ENCODE results near the gene SORBS1.

DNA sequence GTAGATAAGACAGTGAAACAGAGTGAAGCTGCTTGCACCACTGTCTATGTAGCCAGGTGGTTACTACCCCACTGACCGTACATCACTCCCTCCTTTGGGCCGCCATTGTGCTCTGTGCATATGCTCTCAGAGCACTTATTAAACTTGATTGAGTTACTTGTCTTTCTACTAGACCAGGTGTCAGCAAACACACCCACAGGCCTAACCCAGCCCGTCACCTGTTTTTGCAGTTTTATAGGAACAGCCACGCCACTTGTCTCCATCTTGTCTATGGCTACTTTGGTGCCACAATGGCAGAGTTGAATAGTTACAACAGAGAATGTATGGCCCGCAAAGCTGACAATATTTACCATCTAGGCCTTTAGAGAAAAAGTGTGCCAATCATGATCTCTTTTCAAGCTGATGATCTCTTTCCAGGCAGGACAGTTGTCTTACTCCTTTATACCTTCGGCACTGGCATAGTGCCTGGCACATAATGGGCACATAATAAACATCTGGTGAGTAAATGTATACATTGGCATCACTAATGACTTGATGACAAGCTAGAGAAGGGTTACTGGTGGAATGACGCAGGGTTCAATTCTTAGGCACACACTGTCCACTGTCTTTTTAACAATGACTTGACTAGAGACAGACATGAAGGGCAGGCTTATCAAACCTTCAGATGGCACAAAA, 36.7 kb downstream of the SORBS1 start:
- TF ChIP-seq, protein P1, sequence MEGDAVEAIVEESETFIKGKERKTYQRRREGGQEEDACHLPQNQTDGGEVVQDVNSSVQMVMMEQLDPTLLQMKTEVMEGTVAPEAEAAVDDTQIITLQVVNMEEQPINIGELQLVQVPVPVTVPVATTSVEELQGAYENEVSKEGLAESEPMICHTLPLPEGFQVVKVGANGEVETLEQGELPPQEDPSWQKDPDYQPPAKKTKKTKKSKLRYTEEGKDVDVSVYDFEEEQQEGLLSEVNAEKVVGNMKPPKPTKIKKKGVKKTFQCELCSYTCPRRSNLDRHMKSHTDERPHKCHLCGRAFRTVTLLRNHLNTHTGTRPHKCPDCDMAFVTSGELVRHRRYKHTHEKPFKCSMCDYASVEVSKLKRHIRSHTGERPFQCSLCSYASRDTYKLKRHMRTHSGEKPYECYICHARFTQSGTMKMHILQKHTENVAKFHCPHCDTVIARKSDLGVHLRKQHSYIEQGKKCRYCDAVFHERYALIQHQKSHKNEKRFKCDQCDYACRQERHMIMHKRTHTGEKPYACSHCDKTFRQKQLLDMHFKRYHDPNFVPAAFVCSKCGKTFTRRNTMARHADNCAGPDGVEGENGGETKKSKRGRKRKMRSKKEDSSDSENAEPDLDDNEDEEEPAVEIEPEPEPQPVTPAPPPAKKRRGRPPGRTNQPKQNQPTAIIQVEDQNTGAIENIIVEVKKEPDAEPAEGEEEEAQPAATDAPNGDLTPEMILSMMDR (tag by site-specific recombination; IDR thresholded peaks at IDR 0.05): no peak
- TF ChIP-seq, protein P2, sequence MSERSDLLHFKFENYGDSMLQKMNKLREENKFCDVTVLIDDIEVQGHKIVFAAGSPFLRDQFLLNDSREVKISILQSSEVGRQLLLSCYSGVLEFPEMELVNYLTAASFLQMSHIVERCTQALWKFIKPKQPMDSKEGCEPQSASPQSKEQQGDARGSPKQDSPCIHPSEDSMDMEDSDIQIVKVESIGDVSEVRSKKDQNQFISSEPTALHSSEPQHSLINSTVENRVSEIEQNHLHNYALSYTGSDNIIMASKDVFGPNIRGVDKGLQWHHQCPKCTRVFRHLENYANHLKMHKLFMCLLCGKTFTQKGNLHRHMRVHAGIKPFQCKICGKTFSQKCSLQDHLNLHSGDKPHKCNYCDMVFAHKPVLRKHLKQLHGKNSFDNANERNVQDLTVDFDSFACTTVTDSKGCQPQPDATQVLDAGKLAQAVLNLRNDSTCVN (tag by site-specific recombination; optimal IDR thresholded peaks at IDR 0.05): no peak
- TF ChIP-seq ZNF341 (tag by site-specific recombination; IDR thresholded peaks at IDR 0.05; ENCODE audit: low read depth): no peak

Data from HEK293 (cell line).